ENCODE data around the gene SPATA13. TPM values are rescaled to one million over a fixed set of nuclear protein-coding genes. Genes with fewer than 3 reads are reported as not detected.
A peak's percentile ranks its signal among the peaks of the same experiment; 100 is the strongest.
"Not testable (repeated sequence)": the region's sequence is repeated elsewhere in the genome, so short reads cannot be mapped to it uniquely, and the experiment has no call there.

Gene SPATA13
- total RNA-seq, 6 experiments from 2014 or later, result 7.0 to 9.2 (median 8.4) TPM

DNA sequence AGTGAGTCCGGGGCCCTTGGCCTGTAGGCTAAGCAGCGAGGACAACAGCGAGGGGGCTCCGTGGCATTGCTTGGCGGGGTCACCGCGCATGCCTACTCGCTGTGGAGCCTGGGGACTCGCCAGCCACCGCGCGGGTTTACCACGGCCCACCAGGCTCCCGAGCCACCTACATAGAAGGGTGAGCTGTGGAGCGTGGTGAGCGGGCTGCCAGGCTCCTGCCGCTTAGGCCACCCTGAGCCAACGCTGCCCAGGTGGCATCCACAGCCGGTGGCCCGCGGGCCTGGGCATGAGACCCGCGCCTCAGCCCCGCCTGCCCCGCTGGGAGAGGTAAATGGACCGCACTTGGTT is 180.1 kb downstream of the SPATA13 start:
- Mint-ChIP-seq H3K27me3 (ENCODE audit: insufficient read depth) (peaks cover 2% of the 10 kb centered on the region), H3K27ac (no peak overlapping the region), H3K36me3 (ENCODE audit: low read depth) (0 out of 2 replicates have a peak, but pooled peaks cover 4% of the 10 kb centered on the region), H3K4me1 (ENCODE audit: low read depth) (peaks cover 7% of the 10 kb centered on the region; the same call in 1 of the 2 replicates), H3K9me3 (peaks cover 5% of the 10 kb centered on the region; the same call in 1 of the 2 replicates), H3K4me3 (no peak overlapping the region)
- no peak for TF ChIP-seq CTCF (IDR thresholded peaks at IDR 0.05)
- DNase-seq, result no peak

DNA sequence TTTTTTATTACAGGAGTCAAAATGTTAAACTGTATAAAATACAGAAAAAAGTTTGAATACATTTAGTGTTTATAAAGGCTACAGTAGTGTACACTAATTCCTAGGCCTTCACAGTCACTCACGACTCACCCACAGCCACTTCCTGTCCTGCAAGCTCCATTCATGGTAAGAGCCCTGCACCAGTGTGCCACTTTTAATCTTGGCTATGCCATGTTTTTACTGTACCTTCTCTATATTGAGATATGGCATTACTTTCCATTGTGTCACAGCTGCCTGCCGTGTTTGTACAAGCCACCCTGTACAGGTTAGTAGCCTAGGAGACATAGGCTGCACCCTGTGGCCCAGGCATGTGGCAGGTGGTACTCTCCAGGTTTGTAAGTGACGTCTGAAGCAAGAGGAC is 180.9 kb downstream of the SPATA13 start:
- Mint-ChIP-seq H3K36me3 (ENCODE audit: low read depth) (0 out of 2 replicates have a peak, but pooled peaks cover 4% of the 10 kb centered on the region), H3K9me3 (peaks cover 5% of the 10 kb centered on the region; the same call in 1 of the 2 replicates), H3K4me3 (no peak overlapping the region), H3K27me3 (ENCODE audit: insufficient read depth) (peaks cover 2% of the 10 kb centered on the region), H3K4me1 (ENCODE audit: low read depth) (peaks cover 7% of the 10 kb centered on the region; the same call in 1 of the 2 replicates), H3K27ac (no peak overlapping the region)
- no peak for TF ChIP-seq CTCF (IDR thresholded peaks at IDR 0.05)
- peak; percentile 30 for DNase-seq

GRCh38 chr13:24348385-24348784 is 187.9 kb downstream of the SPATA13 start:
- Mint-ChIP-seq H3K4me1 (ENCODE audit: low read depth) (no peaks in the 10 kb centered on the region), H3K36me3 (ENCODE audit: low read depth) (no peaks in the 10 kb centered on the region), H3K9me3 (no peaks in the 10 kb centered on the region), H3K4me3 (no peak overlapping the region), H3K27me3 (ENCODE audit: insufficient read depth) (peaks cover 2% of the 10 kb centered on the region), H3K27ac (no peak overlapping the region)
- no peak for DNase-seq
- TF ChIP-seq CTCF (IDR thresholded peaks at IDR 0.05), result no peak

DNA sequence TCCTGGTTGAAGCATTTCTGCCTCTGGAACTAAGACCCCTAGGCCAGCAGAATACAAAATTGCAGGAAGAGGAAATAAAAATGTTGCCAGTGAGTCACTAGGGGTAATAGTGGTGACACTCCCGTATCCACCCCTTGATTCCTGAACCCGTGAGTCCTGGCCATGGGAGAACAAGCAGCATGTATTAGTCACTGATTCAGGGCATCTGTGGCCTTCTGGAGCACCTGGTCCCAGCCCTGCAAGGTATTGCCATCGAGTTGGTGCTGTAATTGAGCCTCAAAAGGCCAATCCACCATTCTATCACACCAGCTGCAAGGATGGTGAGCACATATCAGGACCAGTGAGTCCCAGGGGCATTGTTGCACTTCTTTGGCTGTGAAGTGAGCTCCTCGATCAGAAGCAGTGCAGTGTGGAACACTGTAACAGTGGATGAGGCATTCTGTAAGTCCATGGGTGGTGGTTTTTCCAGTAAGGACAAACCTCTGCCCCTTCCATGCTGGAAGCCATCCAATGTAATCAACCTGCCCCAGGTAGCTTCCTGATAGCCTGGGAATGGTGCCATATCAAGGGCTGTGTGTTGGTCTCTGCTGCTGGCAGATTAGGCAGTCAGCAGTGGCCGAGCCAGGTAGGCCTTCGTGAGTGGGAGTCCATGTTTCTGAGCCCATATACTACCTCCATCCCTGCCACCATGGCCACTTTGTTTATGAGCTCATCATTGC is 188.4 kb downstream of the SPATA13 start:
- Mint-ChIP-seq H3K9me3 (no peaks in the 10 kb centered on the region), H3K27ac (no peak overlapping the region), H3K27me3 (ENCODE audit: insufficient read depth) (peaks cover 2% of the 10 kb centered on the region), H3K4me1 (ENCODE audit: low read depth) (no peaks in the 10 kb centered on the region), H3K4me3 (no peak overlapping the region), H3K36me3 (ENCODE audit: low read depth) (no peaks in the 10 kb centered on the region)
- no peak for DNase-seq
- no peak for TF ChIP-seq CTCF (IDR thresholded peaks at IDR 0.05)

DNA sequence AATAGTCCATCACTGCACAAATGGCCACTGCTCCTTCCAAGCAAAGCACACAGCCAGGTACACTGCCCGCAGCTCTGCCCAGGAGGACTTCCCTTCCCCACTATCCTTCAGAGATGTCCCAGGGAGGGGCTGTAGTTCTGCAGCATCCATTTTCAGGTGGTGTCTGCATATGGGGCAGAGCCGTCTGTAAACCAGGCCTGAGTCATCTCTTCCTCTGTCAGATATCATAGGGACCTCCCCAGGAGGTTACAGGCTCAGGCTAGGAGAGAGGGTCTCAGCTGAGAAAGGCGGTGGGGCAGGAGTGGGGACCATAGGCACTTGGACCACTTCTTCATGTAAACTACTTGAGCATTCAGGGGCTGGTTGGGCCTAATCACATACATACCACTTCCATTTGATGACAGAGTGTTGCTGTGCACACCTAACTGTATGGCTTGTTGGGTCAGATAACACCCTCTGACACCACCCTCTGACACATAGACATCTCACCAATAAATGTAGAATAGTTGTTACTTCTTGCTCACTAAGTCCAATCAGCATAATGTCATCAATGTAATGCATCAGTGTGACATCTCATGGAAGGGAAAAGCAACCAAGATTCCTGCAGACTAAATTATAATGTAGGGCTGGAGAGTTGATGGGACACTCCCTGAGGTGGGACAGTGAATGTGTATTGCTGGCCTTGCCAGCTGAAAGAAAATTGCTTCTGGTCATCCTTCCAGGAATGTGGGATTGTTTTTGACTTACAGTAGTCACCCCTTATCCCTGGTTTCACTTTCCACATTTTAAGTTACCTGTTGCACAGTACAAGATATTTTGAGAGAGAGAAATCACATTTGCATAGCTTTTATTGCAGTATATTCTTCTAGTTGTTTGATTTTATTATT is 189.5 kb downstream of the SPATA13 start:
- H3K36me3 Mint-ChIP-seq (ENCODE audit: low read depth); H3K9me3 Mint-ChIP-seq; H3K27ac Mint-ChIP-seq; DNase-seq; H3K4me3 Mint-ChIP-seq; H3K4me1 Mint-ChIP-seq (ENCODE audit: low read depth); H3K27me3 Mint-ChIP-seq (ENCODE audit: insufficient read depth): not testable (repeated sequence)

DNA sequence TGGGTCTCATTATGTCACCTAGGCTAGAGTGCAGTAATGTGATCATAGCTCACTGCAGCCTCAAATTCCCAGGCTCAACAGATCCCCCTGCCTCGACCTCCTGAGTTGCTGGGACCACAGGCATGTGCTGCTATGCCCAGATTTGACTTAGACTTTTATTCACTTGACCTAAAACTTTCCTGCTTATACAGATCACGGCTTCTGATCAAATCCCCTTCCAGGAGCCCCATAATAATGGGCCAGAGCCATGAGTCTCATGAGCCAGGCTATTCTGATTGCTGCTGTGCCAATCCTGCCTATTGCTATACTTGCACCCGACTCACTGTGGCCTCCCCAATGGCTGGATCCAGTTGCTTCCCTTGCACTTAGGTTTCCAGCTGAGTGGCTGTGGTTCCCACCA is 190.9 kb downstream of the SPATA13 start:
- H3K4me3 Mint-ChIP-seq, result no peak overlapping the region
- DNase-seq, result no peak
- H3K36me3 Mint-ChIP-seq (ENCODE audit: low read depth), result no peaks in the 10 kb centered on the region
- H3K27me3 Mint-ChIP-seq (ENCODE audit: insufficient read depth), result no peaks in the 10 kb centered on the region; the same call in none of the 2 replicates
- no peaks in the 10 kb centered on the region for H3K4me1 Mint-ChIP-seq (ENCODE audit: low read depth)
- no peak for TF ChIP-seq CTCF (IDR thresholded peaks at IDR 0.05)
- H3K9me3 Mint-ChIP-seq, result no peaks in the 10 kb centered on the region
- no peak overlapping the region for H3K27ac Mint-ChIP-seq
